HK-2 (cell line): ENCODE measurements around the gene WDR91.
"Not testable (repeated sequence)": the region's sequence is repeated elsewhere in the genome, so short reads cannot be mapped to it uniquely, and the experiment has no call there.

Experiments used
- DNase-seq: peaks from one replicate; pipeline ENCODE4 v3.0.0-alpha.2; 2018; ENCODE audit not compliant: unreplicated experiment

Gene WDR91

DNA sequence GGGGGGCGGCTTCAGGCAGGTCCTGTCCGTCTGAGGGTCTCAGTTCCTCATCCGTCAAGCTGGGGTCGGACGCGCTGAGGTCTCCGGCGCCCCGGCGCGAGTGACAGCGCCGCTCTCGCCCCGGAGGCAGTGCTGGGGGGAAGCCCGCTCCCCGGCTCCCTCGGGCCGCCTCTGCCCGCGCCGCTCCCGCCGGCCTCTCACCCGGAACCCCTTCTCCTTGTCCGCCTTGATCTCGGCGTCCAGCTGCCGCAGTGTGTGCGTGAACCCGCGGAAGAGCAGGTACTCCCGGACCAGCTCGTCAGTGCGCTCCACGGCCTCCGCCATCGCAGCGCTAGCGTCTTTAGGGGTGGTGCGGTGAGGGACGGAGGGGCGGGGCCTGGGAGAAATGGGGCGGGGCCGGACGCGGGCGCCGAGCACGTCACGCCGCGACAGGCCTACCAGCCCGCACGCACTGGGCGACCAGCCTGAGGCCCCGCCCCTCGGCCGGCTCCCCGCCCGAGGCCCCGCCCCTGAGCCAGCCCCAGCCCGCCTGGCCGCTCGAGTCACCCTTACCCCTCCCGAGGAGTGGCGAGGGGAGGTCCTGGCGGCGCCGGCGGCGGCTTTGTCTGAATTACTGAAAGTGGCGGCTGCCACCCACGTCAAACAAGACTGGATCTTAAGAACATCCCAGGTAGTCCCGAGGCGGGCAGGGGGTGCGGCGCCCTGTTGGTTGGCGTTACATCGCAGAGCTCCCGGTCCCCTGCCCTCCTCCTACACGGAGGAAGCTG, at the start of gene WDR91:
Gene WDR91, minus strand, starts transcription at position 348 of the 767 bp plus-strand sequence. Its CDS starts 24 bp downstream, at position 324.
- DNase-seq = peak; percentile 97

DNA sequence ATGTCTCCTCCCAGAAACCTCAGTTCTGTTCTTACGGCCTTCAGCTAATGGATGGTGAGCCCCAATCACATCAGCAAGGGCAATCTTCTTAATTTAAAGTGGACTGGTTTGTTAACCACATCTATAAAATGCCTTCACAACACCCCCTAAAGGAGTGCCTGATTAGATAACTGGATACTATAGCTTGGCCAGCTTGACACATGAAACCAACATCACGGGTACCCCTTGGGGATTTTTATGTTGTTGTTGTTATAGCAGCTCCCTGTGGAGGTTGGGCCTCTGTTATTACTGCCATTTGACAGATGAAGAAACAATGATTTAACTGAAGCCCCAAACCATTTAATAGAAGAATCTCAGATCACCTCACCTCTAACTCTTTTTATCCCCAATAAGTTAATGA, 49.1 kb upstream of the WDR91 start:
- no peak for DNase-seq

GRCh38 chr7:135259702-135260101, 48.4 kb upstream of the WDR91 start:
- DNase-seq = no peak

DNA sequence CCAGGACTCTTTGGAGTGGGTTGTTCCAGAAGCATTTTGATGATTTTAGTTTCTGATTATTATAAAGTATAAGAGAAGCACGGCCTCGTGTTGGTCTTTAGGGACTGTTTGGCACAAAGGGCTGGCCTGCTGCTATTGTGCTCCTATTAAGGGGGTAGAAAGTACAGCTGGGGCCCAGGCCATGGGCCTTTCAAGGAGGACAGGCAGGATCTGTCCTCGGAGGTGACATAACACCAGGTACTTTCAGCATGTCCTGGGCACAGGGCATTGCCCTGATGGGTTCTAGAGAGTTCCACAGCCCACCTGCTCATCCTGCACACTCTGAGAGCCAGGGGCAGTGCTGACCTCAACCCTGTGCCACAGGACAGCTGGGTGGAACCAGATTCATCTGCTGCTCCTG, 47.3 kb upstream of the WDR91 start:
- no peak for DNase-seq

DNA sequence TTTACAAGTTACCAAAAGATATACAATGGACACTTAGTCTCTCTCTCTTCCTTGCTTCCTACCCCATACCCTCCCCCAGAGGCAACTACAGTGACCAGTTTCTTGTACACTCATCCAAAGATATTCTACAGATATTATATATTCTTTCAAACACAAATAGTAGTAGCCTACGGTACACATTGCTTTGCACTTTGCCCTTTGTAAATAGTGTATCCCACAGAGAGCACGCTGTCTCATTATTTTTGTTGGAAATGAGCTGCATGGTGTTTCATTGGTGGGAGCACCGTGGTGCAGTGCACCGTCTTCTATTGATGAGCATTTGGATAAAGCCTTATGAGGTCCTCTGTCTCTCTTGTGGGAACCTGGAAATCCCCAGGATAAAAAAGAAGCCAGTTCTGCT, 46.5 kb upstream of the WDR91 start:
- DNase-seq = no peak

DNA sequence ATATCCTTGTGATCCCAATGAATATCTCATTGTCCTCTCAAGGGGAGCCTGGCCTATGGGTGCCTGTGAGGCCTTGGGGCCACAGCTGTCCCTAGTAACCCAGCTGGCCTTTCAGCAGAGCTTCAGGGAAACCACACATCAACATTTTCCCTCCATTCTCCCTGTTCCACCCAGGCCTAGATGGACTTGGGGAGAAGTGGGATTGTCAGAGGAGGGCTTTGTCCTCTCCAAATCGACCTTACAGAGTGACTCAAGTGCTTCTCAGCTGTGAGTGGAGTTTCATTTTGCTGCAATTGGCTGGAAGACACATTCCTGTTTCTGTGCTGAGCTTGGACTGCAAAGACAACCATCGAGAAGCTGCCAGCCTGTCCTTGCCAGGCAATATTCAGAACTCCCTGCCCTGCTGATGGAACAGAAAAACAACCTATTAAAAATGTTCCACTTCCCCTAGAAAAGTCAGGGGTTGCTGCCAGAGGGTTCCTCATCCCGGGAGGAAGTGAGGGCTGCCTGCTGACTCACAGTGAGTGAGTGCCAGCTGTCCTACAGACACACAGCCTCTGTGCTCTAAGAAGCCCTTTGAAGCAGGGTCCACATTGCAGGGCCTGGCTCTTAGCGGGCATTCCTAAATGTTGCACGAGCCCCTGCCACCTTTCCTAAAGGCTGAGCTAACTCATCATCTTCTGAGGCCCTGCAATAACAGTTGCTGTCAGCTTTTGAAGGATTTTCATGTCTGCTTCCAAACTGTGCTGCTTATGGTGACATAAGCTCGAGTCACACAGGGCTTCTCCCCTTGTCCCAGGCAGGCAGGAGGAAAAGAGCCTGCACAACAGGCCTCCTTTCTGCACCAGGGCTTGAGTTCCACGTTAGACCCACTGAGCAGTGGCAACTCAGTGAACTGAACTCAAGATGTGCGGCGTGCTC, 42.8 kb upstream of the WDR91 start:
- peak; percentile 61 for DNase-seq

DNA sequence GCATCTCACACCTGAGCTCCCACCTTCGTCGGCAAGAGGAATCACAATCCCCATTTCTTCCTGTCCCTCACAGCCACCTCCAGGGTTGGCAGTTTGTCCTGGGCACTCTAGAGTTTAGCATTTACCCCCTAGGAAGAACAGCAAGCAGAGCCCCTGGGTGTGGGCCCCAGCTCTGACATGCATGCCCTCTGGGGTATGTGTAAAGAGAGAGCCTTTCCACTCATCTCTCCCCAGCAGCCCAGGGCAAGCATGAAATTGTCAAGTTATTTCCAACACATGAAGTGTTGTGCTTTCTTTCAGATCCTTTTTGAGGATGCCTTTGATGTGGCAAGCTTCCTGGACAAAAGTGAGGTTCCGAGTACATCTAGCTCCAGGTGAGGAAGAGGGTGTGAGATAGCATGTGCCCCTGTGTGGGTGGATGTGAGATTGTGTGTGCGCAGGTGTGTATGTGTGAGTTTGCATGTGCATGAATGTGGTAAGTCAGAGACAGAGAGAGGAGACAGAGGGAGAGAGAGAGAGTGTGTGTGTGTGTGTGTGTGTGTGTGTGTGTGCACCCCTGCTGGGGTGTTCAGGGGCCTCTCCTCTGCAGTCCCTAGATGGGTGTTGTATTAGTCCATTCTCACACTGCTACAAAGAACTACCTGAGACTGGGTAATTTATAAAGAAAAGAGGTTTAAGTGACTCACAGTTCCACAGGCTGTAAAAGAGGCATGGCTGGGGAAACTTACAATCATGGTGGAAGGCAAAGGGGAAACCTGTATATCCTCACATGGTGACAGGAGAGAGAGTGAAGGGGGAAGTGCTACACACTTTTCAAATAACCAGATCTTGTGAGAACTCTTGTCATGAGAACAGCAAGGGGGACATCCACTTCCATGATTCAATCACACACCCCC, 40.4 kb upstream of the WDR91 start:
- no peak for DNase-seq

DNA sequence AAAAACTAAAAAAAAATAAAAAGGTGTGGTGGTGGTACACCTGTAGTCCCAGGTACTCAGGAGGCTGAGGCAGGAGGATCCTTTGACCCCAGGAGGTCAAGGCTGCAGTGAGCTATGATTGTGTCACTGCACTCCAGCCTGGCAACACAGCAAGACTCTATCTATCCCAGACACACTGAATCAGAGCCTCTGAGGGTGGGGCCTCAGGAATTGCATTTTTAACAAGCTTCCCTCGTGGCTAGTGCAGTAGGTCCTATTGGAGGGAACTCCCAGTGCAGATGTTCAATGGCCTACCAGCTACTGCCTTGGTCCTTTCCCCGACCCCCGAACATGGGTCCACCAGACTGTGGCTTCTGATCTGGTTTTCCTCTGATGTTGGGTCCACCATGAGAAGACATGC, 37.2 kb upstream of the WDR91 start:
- no peak for DNase-seq

DNA sequence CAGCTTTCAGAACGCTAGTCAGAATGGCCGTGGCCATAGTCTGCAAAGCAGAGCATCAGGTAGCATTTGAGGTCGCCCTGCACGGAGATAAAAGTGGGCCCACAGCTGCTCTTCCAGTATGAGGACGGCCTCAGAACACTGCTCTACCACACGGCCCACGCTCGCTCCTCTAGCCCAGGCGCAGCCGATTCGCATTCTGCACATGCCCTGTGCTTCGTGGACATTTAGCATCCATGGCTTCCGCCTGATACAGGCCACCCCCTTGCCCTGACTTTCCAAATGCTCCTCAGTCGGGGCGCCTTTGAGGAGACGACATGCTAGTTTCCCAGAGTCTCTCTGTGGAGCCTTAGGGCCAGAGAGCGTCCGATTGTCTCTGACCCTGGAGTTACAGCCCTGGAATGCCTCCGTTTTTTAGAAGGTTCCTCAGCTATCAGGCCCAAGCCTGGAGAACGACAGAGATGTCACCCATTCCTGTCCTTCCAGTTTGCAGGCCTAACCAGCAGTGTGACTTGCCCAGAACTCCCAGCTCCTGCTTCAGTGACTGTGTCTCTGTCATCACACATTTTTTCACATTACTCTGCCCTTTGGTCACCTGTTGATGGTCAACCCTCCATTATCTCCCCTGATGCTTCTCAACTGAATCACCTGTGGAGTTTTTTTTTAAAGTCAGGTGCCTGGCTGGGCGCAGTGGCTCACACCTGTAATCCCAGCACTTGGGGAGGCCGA, 36.6 kb upstream of the WDR91 start:
- no peak for DNase-seq

- no peak for DNase-seq
Observed at GRCh38 chr7:135246191-135246825, 35.0 kb upstream of the WDR91 start.

GRCh38 chr7:135245226-135246190, 34.2 kb upstream of the WDR91 start:
- DNase-seq = no peak

DNA sequence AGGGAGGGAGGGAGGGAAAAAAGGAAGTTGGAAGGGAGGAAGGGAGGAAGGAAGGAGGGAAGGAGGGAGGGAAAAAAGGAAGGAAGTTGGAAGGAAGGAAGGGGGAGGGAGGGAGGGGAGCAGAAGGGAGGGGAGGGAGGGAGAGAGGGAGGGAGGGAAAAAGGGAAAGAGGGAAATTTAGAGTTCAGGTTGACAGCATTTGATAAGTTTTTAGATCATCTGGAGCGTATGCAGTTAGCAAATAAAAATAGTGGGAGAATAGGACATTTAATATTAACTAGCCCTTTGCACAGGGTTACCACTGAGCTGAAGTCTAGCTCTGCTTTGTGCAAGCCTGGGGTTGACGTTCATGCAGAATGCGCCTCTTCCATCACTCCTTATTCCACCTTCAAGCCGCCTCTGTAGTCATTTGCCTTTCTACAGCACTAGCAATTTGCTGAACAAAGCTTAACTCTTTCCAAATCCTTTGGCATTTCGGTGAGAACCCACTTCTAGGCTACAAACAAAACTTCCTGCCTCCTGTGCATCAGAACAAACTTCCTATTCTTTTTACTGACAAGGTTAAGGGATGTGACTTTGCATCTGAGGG, 30.9 kb upstream of the WDR91 start:
- no peak for DNase-seq

GRCh38 chr7:135240441-135240840, 29.1 kb upstream of the WDR91 start:
- no peak for DNase-seq

DNA sequence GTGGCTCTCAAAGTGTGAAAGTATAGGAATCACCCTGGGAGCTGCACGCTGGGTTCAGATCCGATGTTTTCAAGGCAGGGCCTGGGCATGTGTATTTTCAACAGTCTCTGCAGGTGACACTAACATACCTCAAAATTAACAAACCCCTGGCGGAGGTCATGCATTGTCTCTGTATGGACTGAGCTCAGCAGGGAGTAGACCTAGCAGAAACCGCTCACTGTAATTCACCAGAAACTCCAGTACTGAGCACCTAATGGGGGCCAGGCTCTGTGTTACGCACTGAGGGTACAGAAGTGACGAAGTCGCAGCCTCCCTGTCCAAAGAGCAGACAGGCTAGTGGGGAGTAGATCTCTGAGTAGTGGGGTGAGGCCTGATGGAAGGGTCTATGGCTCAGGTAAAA, 27.9 kb upstream of the WDR91 start:
- DNase-seq = no peak

GRCh38 chr7:135238112-135238744, 26.9 kb upstream of the WDR91 start:
- no peak for DNase-seq

DNA sequence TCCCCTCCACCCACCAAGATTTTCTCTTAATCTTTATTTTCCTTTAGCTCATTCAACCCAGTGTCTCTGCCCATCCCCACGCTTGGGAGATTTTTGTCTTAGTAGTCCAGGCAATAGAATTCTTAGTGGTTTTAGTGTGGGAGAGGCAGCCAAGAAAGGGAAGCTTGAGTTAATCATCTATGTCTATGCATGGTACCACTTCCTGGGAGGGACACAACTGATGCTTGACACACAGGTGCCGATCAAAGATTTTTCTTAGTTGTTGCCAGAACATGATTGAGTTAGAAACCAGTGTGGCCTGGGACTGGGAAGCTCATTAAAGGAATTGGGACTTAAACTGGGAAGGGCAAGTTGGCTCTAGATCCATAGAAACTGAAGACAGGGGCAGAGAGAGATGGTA, 25.4 kb upstream of the WDR91 start:
- DNase-seq = peak; percentile 33

DNA sequence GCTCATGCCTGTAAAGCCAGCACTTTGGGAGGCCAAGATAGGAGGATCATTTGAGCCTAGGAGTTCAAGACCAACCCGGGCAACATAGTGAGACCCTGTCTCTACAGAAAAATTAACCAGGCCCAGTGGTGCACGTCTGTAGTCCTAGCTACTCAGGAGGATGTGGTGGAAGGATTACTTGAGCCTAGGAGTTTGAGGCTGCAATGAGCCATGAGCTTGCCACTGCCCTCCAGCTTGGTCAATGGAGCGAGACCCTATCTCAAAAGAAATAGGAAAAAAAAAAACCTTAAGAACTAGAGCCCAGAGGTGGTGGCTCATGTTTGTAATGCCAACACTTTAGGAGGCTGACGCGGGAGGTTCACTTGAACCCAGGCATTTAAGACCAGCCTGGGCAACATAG, 24.5 kb upstream of the WDR91 start:
- no peak for DNase-seq

DNA sequence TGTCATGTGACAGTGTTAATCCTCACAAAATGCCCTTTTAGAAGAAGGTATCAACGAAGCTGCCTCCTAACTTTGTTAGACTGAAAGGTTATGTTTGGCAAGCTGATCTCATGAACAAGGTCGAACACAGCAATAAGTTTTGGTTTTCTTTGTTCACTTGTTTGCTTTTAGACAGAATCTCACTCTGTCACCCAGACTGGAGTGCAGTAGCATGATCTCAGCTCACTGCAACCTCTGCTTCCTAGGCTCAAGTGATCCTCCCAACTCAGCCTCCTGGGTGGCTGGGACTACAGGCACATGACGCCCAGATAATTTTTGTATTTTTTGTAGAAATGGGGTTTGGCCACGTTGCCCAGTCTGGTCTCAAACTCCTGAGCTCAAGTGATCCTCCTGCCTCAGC, 23.4 kb upstream of the WDR91 start:
- DNase-seq = no peak

DNA sequence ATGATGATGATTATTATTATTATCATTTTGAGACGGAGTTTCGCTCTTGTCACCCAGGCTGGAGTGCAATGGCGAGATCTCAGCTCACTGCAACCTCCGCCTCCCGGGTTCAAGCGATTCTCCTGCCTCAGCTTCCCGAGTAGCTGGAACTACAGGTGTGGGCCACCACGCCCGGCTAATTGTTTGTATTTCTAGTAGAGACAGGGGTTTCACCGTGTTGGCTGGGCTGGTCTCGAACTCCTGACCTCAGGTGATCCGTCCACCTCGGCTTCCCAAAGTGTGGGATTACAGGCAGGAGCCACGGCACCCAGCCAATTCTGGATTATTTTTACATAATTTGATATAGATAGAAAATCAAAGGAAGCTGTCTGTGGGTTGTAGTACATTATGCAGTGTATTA, 22.8 kb upstream of the WDR91 start:
- DNase-seq = not testable (repeated sequence)
